Natural killer cell (primary cell): ENCODE measurements around the gene TUB. TPM values are rescaled to one million over a fixed set of nuclear protein-coding genes. Genes with fewer than 3 reads are reported as not detected.

Source experiments
- ATAC-seq, 3 donors: fragments of 150-1000 bp in 2 of 3; fragments of 200-7000 bp in 1 of 3; cut with Tn5 transposase; 1 replicate in 1 of 3; 2 replicates in 2 of 3; pipeline ENCODE4 v1.10.0; 2021; ENCODE audit warnings: mild to moderate bottlenecking in 2 of 3, moderate library complexity in 2 of 3
- DNase-seq, 2 donors: peaks; one replicate each; pipeline versions ENCODE4 v3.0.0 to v3.0.0-alpha.2; 2013 to 2021; ENCODE audit warnings: mixed read lengths in 1 of 2
- H3K27ac ChIP-seq: one replicate; pipeline ENCODE4 v1.5.1; 2013; ENCODE audit warnings: mild to moderate bottlenecking, low read length
- H3K27me3 ChIP-seq: one replicate; pipeline ENCODE4 v1.6.1; 2013; ENCODE audit warnings: low read length; ENCODE audit not compliant: control insufficient read depth, insufficient read depth
- H3K36me3 ChIP-seq: one replicate; pipeline ENCODE4 v1.6.1; 2013; ENCODE audit warnings: low read length; ENCODE audit not compliant: control insufficient read depth, insufficient read depth
- H3K4me1 ChIP-seq: one replicate; pipeline ENCODE4 v1.6.1; 2013; ENCODE audit warnings: low read length; ENCODE audit not compliant: control insufficient read depth, insufficient read depth
- H3K4me3 ChIP-seq: one replicate; pipeline ENCODE4 v1.5.1; 2013; ENCODE audit warnings: low read length
- H3K9me3 ChIP-seq: one replicate; pipeline ENCODE4 v1.6.1; 2013; ENCODE audit warnings: low read length; ENCODE audit not compliant: control insufficient read depth, insufficient read depth
- H3K27ac Mint-ChIP-seq, 2 donors: one replicate each; pipeline ENCODE4 v1.8.0; 2022; ENCODE audit warnings: mild to moderate bottlenecking in 2 of 2, mixed read lengths in 2 of 2, moderate library complexity in 1 of 2
- H3K27me3 Mint-ChIP-seq, 2 donors: one replicate each; pipeline ENCODE4 v1.8.0; 2022; ENCODE audit warnings: low read depth in 2 of 2, mixed read lengths in 2 of 2
- H3K36me3 Mint-ChIP-seq: one replicate; pipeline ENCODE4 v1.8.0; 2022; ENCODE audit warnings: mixed read lengths
- H3K4me1 Mint-ChIP-seq, 2 donors: one replicate each; pipeline ENCODE4 v1.8.0; 2022; ENCODE audit warnings: mixed read lengths in 2 of 2
- H3K4me3 Mint-ChIP-seq: one replicate; pipeline ENCODE4 v1.8.0; 2022; ENCODE audit warnings: mild to moderate bottlenecking, moderate library complexity, mixed read lengths
- H3K9me3 Mint-ChIP-seq, 2 donors: one replicate each; pipeline ENCODE4 v1.8.0; 2022; ENCODE audit warnings: mixed read lengths in 2 of 2
- WGBS: methylation state at CpG from one replicate; pipeline ENCODE4 v1.1.7; 2013; ENCODE audit warnings: missing lambda C conversion rate; ENCODE audit not compliant: insufficient coverage; 5-methylcytosine and 5-hydroxymethylcytosine counted together
- intact Hi-C: fragments of 100-400 bp; cut with micrococcal nuclease; formaldehyde crosslinking; loops from one replicate; pipeline ENCODE4 v1.14.2; 2022
- total RNA-seq, 4 donors: library from RNA; stranded (reverse); fragments of 120-200 nt in 1 of 4; gene quantifications; one replicate each; pipeline versions ENCODE4 v1.2.3 to v1.2.4, GENCODE V29; 2013 to 2022
- TF ChIP-seq, protein P1 (sequence below): fragments of 200-600 bp; IDR thresholded peaks from one replicate; pipeline ENCODE4 v1.8.0; 2022; ENCODE audit warnings: antibody characterized with exemption

Gene TUB
- total RNA-seq, 3 donors from 2014 or later (not counting 1 experiment from before 2014, with no cell fraction given): not detected

DNA sequence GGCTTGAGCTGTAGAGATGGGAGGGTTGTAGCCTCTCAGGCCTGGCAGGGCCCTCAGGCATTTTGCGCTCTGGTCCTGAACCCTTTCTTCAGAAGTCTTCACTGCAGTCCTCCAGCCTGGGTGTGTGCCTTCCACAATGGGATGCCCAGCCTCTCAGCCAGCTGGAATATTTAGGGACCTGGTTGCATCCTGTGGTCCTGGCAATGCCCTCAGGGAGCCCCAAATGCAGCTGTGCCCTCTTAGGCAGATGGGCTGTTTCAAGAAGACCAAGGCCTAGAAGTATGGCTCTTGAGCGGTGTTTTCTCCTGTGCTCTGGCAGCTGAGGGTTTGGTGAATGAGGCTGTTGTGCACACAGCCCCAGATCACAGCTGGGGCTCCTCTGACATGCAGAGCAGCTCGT lies 6.7 kb downstream of the TUB start:
- Mint-ChIP-seq H3K27me3 (peaks cover 10 to 17% of the 10 kb centered on the region in 2 donors), H3K27ac (no peak overlapping the region), H3K4me1 (no peaks in the 10 kb centered on the region), H3K36me3 (no peaks in the 10 kb centered on the region), H3K9me3 (no peaks in the 10 kb centered on the region), H3K4me3 (no peak overlapping the region)
- no peaks in the 10 kb centered on the region for H3K4me1 ChIP-seq
- H3K27ac ChIP-seq: no peak overlapping the region
- DNase-seq (no peak), ATAC-seq (no peak)
- WGBS: 67% methylated on average over 3 of the region's 3 CpGs
- TF ChIP-seq, protein P1, sequence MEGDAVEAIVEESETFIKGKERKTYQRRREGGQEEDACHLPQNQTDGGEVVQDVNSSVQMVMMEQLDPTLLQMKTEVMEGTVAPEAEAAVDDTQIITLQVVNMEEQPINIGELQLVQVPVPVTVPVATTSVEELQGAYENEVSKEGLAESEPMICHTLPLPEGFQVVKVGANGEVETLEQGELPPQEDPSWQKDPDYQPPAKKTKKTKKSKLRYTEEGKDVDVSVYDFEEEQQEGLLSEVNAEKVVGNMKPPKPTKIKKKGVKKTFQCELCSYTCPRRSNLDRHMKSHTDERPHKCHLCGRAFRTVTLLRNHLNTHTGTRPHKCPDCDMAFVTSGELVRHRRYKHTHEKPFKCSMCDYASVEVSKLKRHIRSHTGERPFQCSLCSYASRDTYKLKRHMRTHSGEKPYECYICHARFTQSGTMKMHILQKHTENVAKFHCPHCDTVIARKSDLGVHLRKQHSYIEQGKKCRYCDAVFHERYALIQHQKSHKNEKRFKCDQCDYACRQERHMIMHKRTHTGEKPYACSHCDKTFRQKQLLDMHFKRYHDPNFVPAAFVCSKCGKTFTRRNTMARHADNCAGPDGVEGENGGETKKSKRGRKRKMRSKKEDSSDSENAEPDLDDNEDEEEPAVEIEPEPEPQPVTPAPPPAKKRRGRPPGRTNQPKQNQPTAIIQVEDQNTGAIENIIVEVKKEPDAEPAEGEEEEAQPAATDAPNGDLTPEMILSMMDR: no peak
- no peaks in the 10 kb centered on the region for H3K9me3 ChIP-seq
- intact Hi-C loops: no loop called here
- H3K4me3 ChIP-seq: no peak overlapping the region
- no peaks in the 10 kb centered on the region for H3K36me3 ChIP-seq
- peaks cover 3% of the 10 kb centered on the region for H3K27me3 ChIP-seq

DNA sequence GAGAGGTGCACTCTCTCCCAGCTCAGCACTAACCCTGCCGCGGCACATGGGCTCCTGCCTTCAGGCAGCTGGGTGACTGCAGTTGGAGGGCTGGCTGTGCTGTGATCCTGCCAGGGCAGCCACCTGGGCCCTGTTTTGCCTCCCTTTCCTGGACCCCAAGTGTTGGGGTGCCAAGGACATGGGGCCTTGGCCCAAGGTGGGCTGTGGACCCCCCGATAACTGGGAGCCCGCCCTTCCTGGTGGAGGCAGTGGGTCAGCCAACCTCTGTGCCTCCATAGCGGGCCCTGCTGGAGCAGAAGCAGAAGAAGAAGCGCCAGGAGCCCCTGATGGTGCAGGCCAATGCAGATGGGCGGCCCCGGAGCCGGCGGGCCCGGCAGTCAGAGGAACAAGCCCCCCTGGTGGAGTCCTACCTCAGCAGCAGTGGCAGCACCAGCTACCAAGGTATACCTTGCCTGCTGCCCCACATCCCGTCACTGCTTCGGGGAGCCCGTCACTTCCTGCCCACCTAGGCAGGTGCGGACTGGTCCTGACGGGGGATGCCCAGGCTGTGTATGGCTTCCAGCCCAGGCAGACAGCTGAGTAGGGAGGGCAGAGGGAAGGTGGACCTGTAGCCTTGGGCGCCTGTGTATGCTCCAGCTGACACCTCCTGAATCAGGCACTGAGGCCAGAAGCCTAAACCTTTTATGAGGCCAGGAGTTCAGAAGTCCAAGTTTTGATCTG lies 8.9 kb downstream of the TUB start:
- no peak for DNase-seq
- Mint-ChIP-seq H3K9me3 (no peaks in the 10 kb centered on the region), H3K36me3 (no peaks in the 10 kb centered on the region), H3K27ac (no peak overlapping the region), H3K4me3 (no peak overlapping the region), H3K4me1 (no peaks in the 10 kb centered on the region), H3K27me3 (no peaks in the 10 kb centered on the region)
- Histone ChIP-seq H3K27me3 (no peaks in the 10 kb centered on the region), H3K4me1 (no peaks in the 10 kb centered on the region), H3K4me3 (no peak overlapping the region), H3K27ac (no peak overlapping the region), H3K9me3 (no peaks in the 10 kb centered on the region), H3K36me3 (no peaks in the 10 kb centered on the region)
- peak in 1 of 3 donors; percentile 3 for ATAC-seq
- intact Hi-C loops: no loop called here
- 89% methylated on average over 17 of the region's 17 CpGs for WGBS
- TF ChIP-seq, protein P1: no peak

DNA sequence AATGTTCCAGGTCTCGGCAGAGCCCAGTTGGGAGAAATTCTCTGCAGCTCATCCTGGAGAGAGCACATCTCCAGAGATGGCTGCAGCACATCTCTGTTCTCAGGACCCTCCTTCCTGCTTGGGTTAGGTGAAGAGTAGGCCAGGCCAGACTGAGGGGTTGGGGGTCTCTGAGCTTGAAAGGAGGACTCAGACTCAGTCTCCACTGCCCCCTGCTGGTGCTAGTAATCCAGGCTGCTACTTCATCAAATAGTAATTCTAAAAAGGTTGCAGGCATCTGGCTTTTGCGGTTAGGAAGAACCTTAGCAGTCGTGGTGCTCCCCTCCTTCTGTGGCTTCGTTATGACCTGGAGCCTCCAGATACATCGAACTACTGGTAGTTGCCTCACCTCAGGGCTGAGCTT lies 9.7 kb downstream of the TUB start:
- no peak overlapping the region for H3K27ac Mint-ChIP-seq
- H3K36me3 Mint-ChIP-seq: no peaks in the 10 kb centered on the region
- intact Hi-C loops: no loop called here
- ATAC-seq: no peak
- H3K27ac ChIP-seq: no peak overlapping the region
- H3K4me1 Mint-ChIP-seq: no peaks in the 10 kb centered on the region
- TF ChIP-seq, protein P1: no peak
- H3K27me3 ChIP-seq: no peaks in the 10 kb centered on the region
- H3K9me3 ChIP-seq: no peaks in the 10 kb centered on the region
- H3K4me3 Mint-ChIP-seq: no peak overlapping the region
- no peaks in the 10 kb centered on the region for H3K27me3 Mint-ChIP-seq
- no peak overlapping the region for H3K4me3 ChIP-seq
- H3K4me1 ChIP-seq: no peaks in the 10 kb centered on the region
- H3K36me3 ChIP-seq: no peaks in the 10 kb centered on the region
- 42% methylated on average over 5 of the region's 5 CpGs for WGBS
- H3K9me3 Mint-ChIP-seq: no peaks in the 10 kb centered on the region
- DNase-seq: peak in 1 of 2 donors; percentile 41

DNA sequence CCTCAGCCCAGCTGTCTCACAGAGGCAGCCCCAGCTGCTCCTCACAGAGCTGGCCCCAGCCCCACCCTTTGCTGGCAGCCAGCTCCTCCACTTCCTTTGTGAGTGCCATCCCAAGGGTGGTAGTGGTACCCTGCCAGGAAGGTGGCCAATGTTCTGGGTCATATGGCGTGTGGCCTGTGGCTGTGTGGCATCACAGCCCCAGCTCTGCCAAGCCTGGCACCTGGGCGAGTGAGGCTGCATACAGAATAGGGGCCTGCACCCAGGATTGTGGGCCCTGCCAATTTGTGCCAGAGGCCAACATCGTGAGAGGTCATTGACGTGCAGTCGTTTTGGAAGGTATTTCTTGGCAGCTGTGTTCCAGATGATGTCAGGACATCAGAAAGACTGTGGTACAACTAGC lies 10.7 kb downstream of the TUB start:
- H3K27ac ChIP-seq: no peak overlapping the region
- H3K9me3 ChIP-seq: no peaks in the 10 kb centered on the region
- DNase-seq (no peak), ATAC-seq (no peak)
- intact Hi-C loops: no loop called here
- Mint-ChIP-seq H3K27me3 (no peaks in the 10 kb centered on the region), H3K27ac (no peak overlapping the region), H3K36me3 (no peaks in the 10 kb centered on the region), H3K4me3 (no peak overlapping the region), H3K9me3 (no peaks in the 10 kb centered on the region), H3K4me1 (no peaks in the 10 kb centered on the region)
- no peaks in the 10 kb centered on the region for H3K27me3 ChIP-seq
- no peak overlapping the region for H3K4me3 ChIP-seq
- H3K4me1 ChIP-seq: no peaks in the 10 kb centered on the region
- H3K36me3 ChIP-seq: no peaks in the 10 kb centered on the region
- TF ChIP-seq, protein P1: no peak
- WGBS: 87% methylated on average over 5 of the region's 5 CpGs
